Measurements from ENCODE around the gene AP2A2. TPM values are rescaled to one million over a fixed set of nuclear protein-coding genes. Genes with fewer than 3 reads are reported as not detected.

AP2A2 gene
- total RNA-seq, 1 experiment from 2014 or later: 55.5 TPM

GRCh38 chr11:1028616-1029015, 102.9 kb downstream of the AP2A2 start (continued):
- TF ChIP-seq, protein P1, sequence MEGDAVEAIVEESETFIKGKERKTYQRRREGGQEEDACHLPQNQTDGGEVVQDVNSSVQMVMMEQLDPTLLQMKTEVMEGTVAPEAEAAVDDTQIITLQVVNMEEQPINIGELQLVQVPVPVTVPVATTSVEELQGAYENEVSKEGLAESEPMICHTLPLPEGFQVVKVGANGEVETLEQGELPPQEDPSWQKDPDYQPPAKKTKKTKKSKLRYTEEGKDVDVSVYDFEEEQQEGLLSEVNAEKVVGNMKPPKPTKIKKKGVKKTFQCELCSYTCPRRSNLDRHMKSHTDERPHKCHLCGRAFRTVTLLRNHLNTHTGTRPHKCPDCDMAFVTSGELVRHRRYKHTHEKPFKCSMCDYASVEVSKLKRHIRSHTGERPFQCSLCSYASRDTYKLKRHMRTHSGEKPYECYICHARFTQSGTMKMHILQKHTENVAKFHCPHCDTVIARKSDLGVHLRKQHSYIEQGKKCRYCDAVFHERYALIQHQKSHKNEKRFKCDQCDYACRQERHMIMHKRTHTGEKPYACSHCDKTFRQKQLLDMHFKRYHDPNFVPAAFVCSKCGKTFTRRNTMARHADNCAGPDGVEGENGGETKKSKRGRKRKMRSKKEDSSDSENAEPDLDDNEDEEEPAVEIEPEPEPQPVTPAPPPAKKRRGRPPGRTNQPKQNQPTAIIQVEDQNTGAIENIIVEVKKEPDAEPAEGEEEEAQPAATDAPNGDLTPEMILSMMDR (IDR thresholded peaks at IDR 0.05 in 2 of 3, conservative IDR thresholded peaks at IDR 0.05 in 1 of 3; ENCODE audit: borderline replicate concordance in 1 of 3, insufficient read depth in 1 of 3, low read depth in 2 of 3, low read length in 2 of 3): no peak
- TF ChIP-seq EGR1 (IDR thresholded peaks at IDR 0.05; ENCODE audit: low read depth): no peak

DNA sequence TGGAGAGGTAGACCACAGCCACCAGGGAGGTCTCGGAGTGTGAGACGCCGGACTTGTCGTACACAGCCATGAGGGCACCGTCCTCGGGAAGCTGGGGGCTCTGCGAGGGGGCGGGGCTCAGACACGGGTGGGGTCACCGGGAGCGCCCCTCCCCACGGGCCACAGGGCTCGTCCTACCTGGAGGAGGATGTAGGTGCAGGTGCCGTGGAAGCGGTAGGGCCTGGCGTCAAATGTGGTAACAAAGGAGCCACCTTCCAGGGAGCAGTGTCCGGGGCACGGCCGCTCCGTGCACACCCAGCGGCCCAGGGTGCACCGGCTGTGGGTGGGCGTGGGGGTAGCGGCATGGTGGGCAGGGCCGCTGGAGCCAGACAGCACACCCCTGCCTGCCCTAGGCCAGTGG, 103.4 kb downstream of the AP2A2 start:
- ChIA-PET RAD21 (ENCODE audit: low non-redundant PET in 1 of 2, low total read pairs in 2 of 2, uncharacterized antibody in 2 of 2, unreplicated experiment in 2 of 2) (no interaction called here), CTCF (no interaction called here), POLR2A (no interaction called here)
- Histone ChIP-seq H3K27ac (ENCODE audit: low read depth, low read length) (no peak overlapping the region), H3K9ac (ENCODE audit: low read length) (no peak overlapping the region), H3K4me1 (ENCODE audit: control insufficient read depth in 1 of 2, insufficient read depth in 2 of 2, low read length in 2 of 2) (no peaks in the 10 kb centered on the region), H3K79me2 (ENCODE audit: insufficient read depth, low read length) (no peaks in the 10 kb centered on the region), H3K27me3 (ENCODE audit: insufficient read depth, low read length) (no peaks in the 10 kb centered on the region), H4K20me1 (ENCODE audit: insufficient read depth) (no peaks in the 10 kb centered on the region), H2AFZ (ENCODE audit: low read depth, low read length, poor library complexity, severe bottlenecking) (no peak overlapping the region), H3K9me2 (ENCODE audit: insufficient read depth) (no peaks in the 10 kb centered on the region), H3K36me3 (ENCODE audit: control insufficient read depth in 1 of 2, insufficient read depth in 2 of 2, low read length in 2 of 2) (no peaks in the 10 kb centered on the region), H3K4me3 (replicated peaks in 1 of 2; ENCODE audit: low read depth in 1 of 2, low read length in 2 of 2) (no peak overlapping the region), H3K9me3 (ENCODE audit: control insufficient read depth in 1 of 2, insufficient read depth in 1 of 2, low read depth in 1 of 2, low read length in 2 of 2) (no peaks in the 10 kb centered on the region; a peak in 1 of 4 replicates), H3K4me2 (ENCODE audit: low read length) (no peak overlapping the region)
- intact Hi-C loops (cut with micrococcal nuclease): no loop called here
- BruUV-seq (replicated peaks): no TSS peak
- DNase-seq (ENCODE audit: low read depth, low spot score): no peak
- no peak for TF ChIP-seq SP1 (IDR thresholded peaks at IDR 0.05; ENCODE audit: low read depth)
- no peak for ATAC-seq

DNA sequence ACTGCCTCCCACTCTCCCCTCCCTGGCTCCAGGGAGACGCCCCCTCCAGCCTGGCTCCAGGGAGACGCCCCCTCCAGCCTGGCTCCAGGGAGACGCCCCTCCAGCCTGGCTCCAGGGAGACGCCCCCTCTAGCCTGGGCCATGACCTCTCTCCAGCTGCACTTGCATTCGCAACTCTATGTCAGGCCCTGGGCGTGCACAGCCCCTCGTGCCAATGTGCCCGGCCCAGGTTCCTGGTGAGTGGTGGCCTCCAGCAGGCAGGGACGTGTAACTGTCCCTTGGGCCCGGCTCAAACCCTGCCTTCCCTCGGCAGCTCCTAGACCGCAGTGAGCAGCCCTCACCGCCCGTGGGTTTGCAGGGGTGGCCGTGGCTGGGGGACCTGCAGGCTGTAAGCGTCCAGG, 104.0 kb downstream of the AP2A2 start:
- no peaks in the 10 kb centered on the region for H3K36me3 ChIP-seq (ENCODE audit: control insufficient read depth in 1 of 2, insufficient read depth in 2 of 2, low read length in 2 of 2)
- no peak overlapping the region for H3K4me2 ChIP-seq (ENCODE audit: low read length)
- CTCF ChIA-PET: no interaction called here
- no peak overlapping the region for H2AFZ ChIP-seq (ENCODE audit: low read depth, low read length, poor library complexity, severe bottlenecking)
- H3K4me3 ChIP-seq (replicated peaks in 1 of 2; ENCODE audit: low read depth in 1 of 2, low read length in 2 of 2): no peak overlapping the region
- intact Hi-C loops (cut with micrococcal nuclease): no loop called here
- no TSS peak for BruUV-seq (replicated peaks)
- H3K9ac ChIP-seq (ENCODE audit: low read length): no peak overlapping the region
- no peaks in the 10 kb centered on the region; a peak in 1 of 4 replicates for H3K9me3 ChIP-seq (ENCODE audit: control insufficient read depth in 1 of 2, insufficient read depth in 1 of 2, low read depth in 1 of 2, low read length in 2 of 2)
- RAD21 ChIA-PET (ENCODE audit: low non-redundant PET in 1 of 2, low total read pairs in 2 of 2, uncharacterized antibody in 2 of 2, unreplicated experiment in 2 of 2): no interaction called here
- no peaks in the 10 kb centered on the region for H3K79me2 ChIP-seq (ENCODE audit: insufficient read depth, low read length)
- no peak; the same call in 1 of the 2 replicates for ATAC-seq
- no peaks in the 10 kb centered on the region for H3K9me2 ChIP-seq (ENCODE audit: insufficient read depth)
- POLR2A ChIA-PET: no interaction called here
- DNase-seq (ENCODE audit: low read depth, low spot score): no peak
- no peaks in the 10 kb centered on the region for H3K27me3 ChIP-seq (ENCODE audit: insufficient read depth, low read length)
- H3K27ac ChIP-seq (ENCODE audit: low read depth, low read length): no peak overlapping the region
- no peaks in the 10 kb centered on the region for H4K20me1 ChIP-seq (ENCODE audit: insufficient read depth)
- H3K4me1 ChIP-seq (ENCODE audit: control insufficient read depth in 1 of 2, insufficient read depth in 2 of 2, low read length in 2 of 2): no peaks in the 10 kb centered on the region
- TF ChIP-seq, protein P2, sequence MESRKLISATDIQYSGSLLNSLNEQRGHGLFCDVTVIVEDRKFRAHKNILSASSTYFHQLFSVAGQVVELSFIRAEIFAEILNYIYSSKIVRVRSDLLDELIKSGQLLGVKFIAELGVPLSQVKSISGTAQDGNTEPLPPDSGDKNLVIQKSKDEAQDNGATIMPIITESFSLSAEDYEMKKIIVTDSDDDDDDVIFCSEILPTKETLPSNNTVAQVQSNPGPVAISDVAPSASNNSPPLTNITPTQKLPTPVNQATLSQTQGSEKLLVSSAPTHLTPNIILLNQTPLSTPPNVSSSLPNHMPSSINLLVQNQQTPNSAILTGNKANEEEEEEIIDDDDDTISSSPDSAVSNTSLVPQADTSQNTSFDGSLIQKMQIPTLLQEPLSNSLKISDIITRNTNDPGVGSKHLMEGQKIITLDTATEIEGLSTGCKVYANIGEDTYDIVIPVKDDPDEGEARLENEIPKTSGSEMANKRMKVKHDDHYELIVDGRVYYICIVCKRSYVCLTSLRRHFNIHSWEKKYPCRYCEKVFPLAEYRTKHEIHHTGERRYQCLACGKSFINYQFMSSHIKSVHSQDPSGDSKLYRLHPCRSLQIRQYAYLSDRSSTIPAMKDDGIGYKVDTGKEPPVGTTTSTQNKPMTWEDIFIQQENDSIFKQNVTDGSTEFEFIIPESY (IDR thresholded peaks at IDR 0.05; ENCODE audit: extremely low read depth, insufficient replicate concordance, low read length): no peak
- TF ChIP-seq YY1 (IDR thresholded peaks at IDR 0.05; ENCODE audit: extremely low read depth, insufficient replicate concordance, low read depth, low read length) (no peak), CBX3 (IDR thresholded peaks at IDR 0.05; ENCODE audit: low read depth) (no peak), ZNF274 (IDR thresholded peaks at IDR 0.05; ENCODE audit: low read depth, low read length) (no peak), JUND (IDR thresholded peaks at IDR 0.05) (no peak), POLR2A (IDR thresholded peaks at IDR 0.05; ENCODE audit: borderline replicate concordance, extremely low read depth, insufficient read depth, insufficient read length) (no peak), ELF1 (IDR thresholded peaks at IDR 0.05; ENCODE audit: borderline replicate concordance, low read depth) (no peak)
- TF ChIP-seq, protein P1 (IDR thresholded peaks at IDR 0.05 in 2 of 3, conservative IDR thresholded peaks at IDR 0.05 in 1 of 3; ENCODE audit: borderline replicate concordance in 1 of 3, insufficient read depth in 1 of 3, low read depth in 2 of 3, low read length in 2 of 3): no peak
